ENCODE results near the gene TRHDE.

Gene TRHDE

DNA sequence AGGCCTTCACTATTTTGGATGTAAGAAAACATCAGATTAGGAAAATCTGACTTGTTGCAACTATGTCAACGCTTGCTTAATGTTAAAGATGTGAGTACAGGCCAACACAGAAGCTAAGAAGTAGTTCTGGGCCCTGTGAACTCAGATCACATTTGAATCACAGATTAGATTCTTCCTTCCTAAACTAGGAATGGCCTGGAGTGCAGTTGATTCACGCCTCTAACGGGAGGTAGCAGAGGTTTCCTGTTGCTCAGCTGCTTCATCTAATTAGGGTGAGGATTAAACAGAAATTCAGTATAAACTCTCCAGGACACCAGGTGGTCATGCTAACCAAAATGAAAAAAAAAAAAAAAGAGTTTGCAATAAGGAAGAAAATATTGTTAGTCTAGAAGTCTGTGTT lies 314.3 kb downstream of the TRHDE start:
- Histone ChIP-seq H3K4me2 (ENCODE audit: low read depth, low read length, poor library complexity, severe bottlenecking) (no peak overlapping the region), H4K20me1 (ENCODE audit: low read depth, low read length) (no peaks in the 10 kb centered on the region), H3K79me2 (ENCODE audit: insufficient read depth, low read length) (no peaks in the 10 kb centered on the region), H3K27ac (ENCODE audit: low read depth, low read length) (no peak overlapping the region), H2AFZ (ENCODE audit: low read depth, low read length, severe bottlenecking) (no peak overlapping the region), H3K4me3 (ENCODE audit: insufficient read depth, low read length, poor library complexity, severe bottlenecking) (no peak overlapping the region), H3F3A (ENCODE audit: insufficient read depth) (no peaks in the 10 kb centered on the region), H3K36me3 (ENCODE audit: low read length) (no peaks in the 10 kb centered on the region), H3K9ac (ENCODE audit: low read length) (no peak overlapping the region), H3K9me2 (replicated peaks; ENCODE audit: insufficient read depth, low read length) (no peaks in the 10 kb centered on the region; the same call in 1 of the 2 replicates), H3K27me3 (ENCODE audit: low read length) (no peaks in the 10 kb centered on the region), H3K9me3 (ENCODE audit: insufficient read depth, low read length) (no peaks in the 10 kb centered on the region)
- TF ChIP-seq CTCF (IDR thresholded peaks at IDR 0.05; ENCODE audit: insufficient read depth, low read length, poor library complexity, severe bottlenecking) (no peak), EZH2phosphoT487 (conservative IDR thresholded peaks at IDR 0.05; ENCODE audit: low read length) (no peak)

- no peaks in the 10 kb centered on the region for H3F3A ChIP-seq (ENCODE audit: insufficient read depth)
- H3K36me3 ChIP-seq (ENCODE audit: low read length): no peaks in the 10 kb centered on the region
- no peak for TF ChIP-seq CTCF (IDR thresholded peaks at IDR 0.05; ENCODE audit: insufficient read depth, low read length, poor library complexity, severe bottlenecking)
- TF ChIP-seq EZH2phosphoT487 (conservative IDR thresholded peaks at IDR 0.05; ENCODE audit: low read length): no peak
- no peak overlapping the region for H3K9ac ChIP-seq (ENCODE audit: low read length)
- no peaks in the 10 kb centered on the region for H3K9me2 ChIP-seq (replicated peaks; ENCODE audit: insufficient read depth, low read length)
- no peaks in the 10 kb centered on the region for H3K27me3 ChIP-seq (ENCODE audit: low read length)
- H2AFZ ChIP-seq (ENCODE audit: low read depth, low read length, severe bottlenecking): no peak overlapping the region
- H3K27ac ChIP-seq (ENCODE audit: low read depth, low read length): no peak overlapping the region
- H3K9me3 ChIP-seq (ENCODE audit: insufficient read depth, low read length): no peaks in the 10 kb centered on the region
- no peak overlapping the region for H3K4me3 ChIP-seq (ENCODE audit: insufficient read depth, low read length, poor library complexity, severe bottlenecking)
- no peaks in the 10 kb centered on the region for H4K20me1 ChIP-seq (ENCODE audit: low read depth, low read length)
- no peak overlapping the region for H3K4me2 ChIP-seq (ENCODE audit: low read depth, low read length, poor library complexity, severe bottlenecking)
- no peaks in the 10 kb centered on the region for H3K79me2 ChIP-seq (ENCODE audit: insufficient read depth, low read length)
Measured at GRCh38 chr12:72602581-72602980, 330.4 kb downstream of the TRHDE start.

DNA sequence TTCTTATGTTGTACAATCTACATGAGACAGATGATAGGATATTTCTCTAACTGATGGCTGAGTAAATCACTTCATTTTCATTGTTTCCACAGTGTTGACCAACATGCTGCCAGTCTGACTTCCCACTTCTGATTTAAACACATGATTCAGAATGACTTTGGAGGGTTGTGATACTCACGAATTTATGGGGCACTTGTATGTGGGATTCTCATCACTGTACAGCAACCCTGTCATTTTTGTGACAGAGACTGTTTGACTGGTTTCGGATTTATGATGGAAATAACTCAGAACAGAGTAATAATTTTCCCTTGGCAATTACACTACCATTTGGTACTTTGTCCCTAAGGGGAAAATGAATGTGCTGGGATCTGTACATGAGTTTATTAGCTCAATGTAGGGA lies 333.8 kb downstream of the TRHDE start:
- no peak for TF ChIP-seq EZH2phosphoT487 (conservative IDR thresholded peaks at IDR 0.05; ENCODE audit: low read length)
- Histone ChIP-seq H3K9me2 (replicated peaks; ENCODE audit: insufficient read depth, low read length) (no peaks in the 10 kb centered on the region), H3K79me2 (ENCODE audit: insufficient read depth, low read length) (no peaks in the 10 kb centered on the region), H3K9ac (ENCODE audit: low read length) (no peak overlapping the region), H3F3A (ENCODE audit: insufficient read depth) (no peaks in the 10 kb centered on the region), H4K20me1 (ENCODE audit: low read depth, low read length) (no peaks in the 10 kb centered on the region), H3K27ac (ENCODE audit: low read depth, low read length) (no peak overlapping the region), H3K36me3 (ENCODE audit: low read length) (no peaks in the 10 kb centered on the region), H2AFZ (ENCODE audit: low read depth, low read length, severe bottlenecking) (no peak overlapping the region), H3K4me3 (ENCODE audit: insufficient read depth, low read length, poor library complexity, severe bottlenecking) (no peak overlapping the region), H3K27me3 (ENCODE audit: low read length) (no peaks in the 10 kb centered on the region), H3K4me2 (ENCODE audit: low read depth, low read length, poor library complexity, severe bottlenecking) (no peak overlapping the region), H3K9me3 (ENCODE audit: insufficient read depth, low read length) (no peaks in the 10 kb centered on the region)

GRCh38 chr12:72610342-72610741 lies 338.2 kb downstream of the TRHDE start:
- no peaks in the 10 kb centered on the region for H3K9me3 ChIP-seq (ENCODE audit: insufficient read depth, low read length)
- H3K27ac ChIP-seq (ENCODE audit: low read depth, low read length): no peak overlapping the region
- H2AFZ ChIP-seq (ENCODE audit: low read depth, low read length, severe bottlenecking): no peak overlapping the region
- no peaks in the 10 kb centered on the region for H4K20me1 ChIP-seq (ENCODE audit: low read depth, low read length)
- H3K9ac ChIP-seq (ENCODE audit: low read length): no peak overlapping the region
- H3K4me3 ChIP-seq (ENCODE audit: insufficient read depth, low read length, poor library complexity, severe bottlenecking): no peak overlapping the region
- no peak overlapping the region for H3K4me2 ChIP-seq (ENCODE audit: low read depth, low read length, poor library complexity, severe bottlenecking)
- H3K79me2 ChIP-seq (ENCODE audit: insufficient read depth, low read length): no peaks in the 10 kb centered on the region
- H3K27me3 ChIP-seq (ENCODE audit: low read length): no peaks in the 10 kb centered on the region
- no peaks in the 10 kb centered on the region for H3K36me3 ChIP-seq (ENCODE audit: low read length)
- H3F3A ChIP-seq (ENCODE audit: insufficient read depth): no peaks in the 10 kb centered on the region
- TF ChIP-seq EZH2phosphoT487 (conservative IDR thresholded peaks at IDR 0.05; ENCODE audit: low read length): no peak
- TF ChIP-seq CTCF (IDR thresholded peaks at IDR 0.05; ENCODE audit: insufficient read depth, low read length, poor library complexity, severe bottlenecking): no peak
- H3K9me2 ChIP-seq (replicated peaks; ENCODE audit: insufficient read depth, low read length): no peaks in the 10 kb centered on the region

All from SU-DHL-6 (cell line).